ENCODE measurements around the gene PTPN23.

Gene PTPN23

DNA sequence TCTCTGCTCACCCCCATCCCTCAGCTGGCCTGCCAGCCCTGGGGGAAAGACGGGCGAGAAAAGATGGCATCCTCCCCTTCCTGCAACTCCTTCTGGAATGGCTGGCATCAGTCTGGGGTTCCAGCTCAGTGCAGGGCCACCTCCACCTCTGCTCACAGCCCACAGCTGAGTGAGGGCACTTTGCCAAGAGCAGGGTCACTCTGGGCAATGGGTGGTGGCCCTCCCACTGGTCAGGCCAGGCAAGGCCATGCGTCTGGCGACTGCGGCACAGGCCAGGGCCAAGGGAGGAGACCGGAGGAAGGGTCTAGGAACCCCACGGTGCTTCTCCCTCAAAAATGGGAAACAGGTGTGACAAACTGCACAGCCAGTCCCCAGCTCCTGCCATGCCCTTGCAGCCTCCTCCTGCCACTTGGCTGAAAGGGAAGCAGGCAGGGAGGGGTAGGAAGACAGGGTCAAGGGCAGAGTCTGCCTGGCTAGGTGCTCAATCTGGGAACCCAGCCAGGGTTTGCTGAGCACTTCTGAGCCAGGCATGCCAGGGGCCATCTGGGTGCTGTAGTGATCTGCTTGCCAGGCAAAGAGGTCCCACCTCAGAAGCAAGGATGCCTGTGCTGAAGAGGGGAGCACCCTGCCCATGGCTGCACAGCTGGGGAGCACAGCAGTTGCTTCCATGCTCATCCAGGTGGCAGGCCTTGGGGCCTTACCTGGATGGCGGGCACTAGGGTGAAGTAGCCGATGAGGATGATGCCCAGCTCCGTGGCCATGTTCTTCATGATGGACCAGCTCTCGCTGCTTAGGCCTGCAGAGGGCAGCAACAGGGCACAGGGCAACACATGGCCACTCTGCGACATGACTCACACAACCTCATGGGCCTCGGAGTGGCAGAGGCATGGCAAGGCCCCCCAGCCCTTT lies 41.2 kb downstream of the PTPN23 start:
- no peak for DNase-seq

DNA sequence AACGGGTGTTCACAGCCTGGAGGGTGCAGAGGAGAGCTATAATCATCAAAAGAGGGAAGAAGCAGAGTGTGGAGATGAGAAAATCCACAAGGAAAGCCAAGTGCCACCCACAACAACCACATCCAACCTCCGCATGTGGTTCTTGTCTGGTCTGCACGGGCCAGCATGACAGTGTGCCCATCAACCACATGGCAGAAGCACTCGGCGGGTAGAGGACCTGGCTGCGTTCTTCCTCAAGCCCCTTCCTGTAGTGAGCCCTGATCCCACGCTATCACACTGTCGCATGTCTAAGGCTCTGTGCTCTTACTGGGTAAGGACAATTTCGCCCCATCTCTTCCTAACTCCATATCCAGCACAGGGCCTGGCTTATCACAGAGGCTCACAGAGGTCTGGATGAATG lies 41.9 kb downstream of the PTPN23 start:
- no peak for DNase-seq

- DNase-seq, result no peak
These were observed 42.8 kb downstream of the PTPN23 start for GRCh38 chr3:47423548-47424145.

DNA sequence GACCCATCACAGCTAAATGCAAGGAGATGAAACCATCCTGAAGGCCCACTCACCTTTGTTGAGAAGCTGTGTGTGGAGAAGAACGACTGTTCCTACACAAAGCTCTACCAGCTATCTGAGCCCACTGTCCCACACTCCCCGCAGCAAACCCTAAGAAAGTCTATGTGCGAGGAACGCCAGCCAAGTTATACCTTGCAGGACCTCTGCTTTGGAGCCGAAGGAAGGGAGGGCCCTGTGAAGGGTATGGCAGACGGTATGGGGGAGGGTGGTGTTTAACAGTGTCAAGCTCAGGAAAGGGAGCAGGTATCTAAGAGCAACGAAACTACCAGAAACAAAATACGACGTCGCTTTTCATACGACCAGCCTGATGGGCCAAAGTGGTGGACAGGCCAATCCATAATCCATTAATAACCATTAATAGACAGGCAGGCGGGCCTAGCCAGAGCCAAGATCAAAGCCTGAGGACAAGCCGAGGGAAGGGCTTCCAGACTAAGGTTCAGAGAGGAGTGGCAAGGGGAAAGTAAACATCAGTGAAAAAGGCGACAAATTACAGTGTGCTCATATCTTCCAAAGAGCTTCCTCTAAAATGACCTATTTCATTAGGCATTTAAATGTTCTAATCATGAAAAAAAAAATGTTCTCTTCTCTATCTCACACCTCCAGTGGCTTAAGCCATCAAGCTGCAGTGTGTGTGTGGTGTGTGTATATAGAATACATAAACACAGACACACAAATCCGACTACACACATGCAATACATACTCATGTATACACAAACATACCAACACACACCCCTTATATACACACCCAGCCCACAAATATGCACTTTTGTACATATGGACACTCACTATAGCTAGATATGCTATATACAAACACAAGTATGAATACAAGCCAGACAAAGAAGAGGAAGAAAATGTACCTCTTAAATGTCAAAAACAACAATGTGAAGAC lies 43.9 kb downstream of the PTPN23 start:
- no peak for DNase-seq

DNA sequence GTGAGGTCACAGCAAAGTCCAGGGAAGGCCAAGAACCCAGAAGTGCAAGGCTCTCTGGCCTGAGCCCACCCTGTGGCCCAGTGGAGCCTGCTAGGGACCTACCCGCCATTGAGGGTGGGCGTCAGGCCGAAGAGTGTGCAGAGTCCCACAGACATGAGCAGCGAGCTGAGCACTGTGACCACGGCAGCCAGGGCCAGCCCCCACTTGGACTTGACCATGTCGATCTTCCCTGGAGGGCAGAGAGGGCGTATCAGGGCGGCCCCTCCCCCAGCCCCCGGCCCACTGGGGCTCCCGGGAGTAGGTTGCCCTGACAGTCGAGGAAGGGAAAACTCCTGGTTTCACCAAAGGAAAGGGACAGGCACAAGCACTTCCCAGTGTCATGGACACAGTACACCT lies 44.6 kb downstream of the PTPN23 start:
- no peak for DNase-seq

- no peak for DNase-seq
These were observed 45.1 kb downstream of the PTPN23 start for GRCh38 chr3:47425959-47426358.

DNA sequence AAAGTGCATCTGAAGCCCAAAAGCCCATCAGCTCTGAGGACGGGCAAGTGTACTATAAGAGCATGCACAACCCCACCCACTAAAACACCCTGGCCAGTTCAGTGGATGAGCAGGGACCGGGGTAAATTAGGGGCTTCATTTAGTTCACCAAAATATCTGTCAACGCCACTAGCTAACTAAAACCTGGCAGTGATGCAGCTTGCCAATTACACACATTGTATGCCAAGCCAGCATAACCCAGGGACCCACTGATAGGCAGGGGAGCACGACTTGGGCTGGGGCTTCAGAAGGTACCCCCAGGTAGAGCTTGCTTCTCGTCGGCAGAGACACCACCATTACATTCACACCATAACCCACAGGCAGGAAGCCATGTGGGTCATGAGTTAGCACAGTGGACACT lies 47.0 kb downstream of the PTPN23 start:
- no peak for DNase-seq

DNA sequence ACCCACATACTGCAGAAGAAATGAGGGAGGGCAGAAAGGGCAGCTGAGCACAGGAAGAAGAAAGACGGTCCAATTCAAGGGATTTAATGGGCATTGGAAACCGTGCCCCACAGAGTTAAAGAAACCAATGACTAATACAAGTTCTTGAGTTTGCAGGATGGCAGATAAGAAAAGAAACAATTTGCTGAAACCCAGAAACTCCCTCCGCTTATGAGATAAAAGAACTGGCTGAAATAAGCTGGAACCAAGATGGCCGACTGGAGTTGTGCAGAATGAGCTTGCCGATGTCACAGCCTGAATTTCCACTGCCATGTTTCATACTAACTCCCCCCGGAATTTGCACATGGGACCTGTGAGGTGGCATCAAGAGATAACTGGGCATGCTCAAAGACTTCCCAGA lies 47.8 kb downstream of the PTPN23 start:
- DNase-seq, result no peak

GRCh38 chr3:47429476-47430270 lies 48.9 kb downstream of the PTPN23 start:
- no peak for DNase-seq

DNA sequence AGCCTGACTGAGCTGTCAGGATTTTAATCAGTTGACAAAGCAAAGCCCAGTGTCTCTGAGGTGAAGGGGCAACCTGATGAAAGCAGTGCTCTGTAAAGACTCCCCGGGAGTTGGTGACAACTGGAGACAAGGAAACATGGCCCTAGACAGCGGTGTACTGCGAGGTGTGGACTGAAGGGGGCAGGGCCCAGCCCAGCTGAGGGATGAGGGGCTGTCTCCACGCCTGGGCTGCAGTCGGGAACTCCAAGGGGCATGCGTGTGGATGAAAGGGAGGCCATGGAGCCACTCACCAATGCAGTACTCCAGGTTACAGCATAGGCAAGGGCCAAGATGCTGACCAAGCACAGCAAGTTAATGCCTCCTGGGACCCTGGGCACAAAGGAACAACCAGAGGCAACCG lies 49.8 kb downstream of the PTPN23 start:
- no peak for DNase-seq

DNA sequence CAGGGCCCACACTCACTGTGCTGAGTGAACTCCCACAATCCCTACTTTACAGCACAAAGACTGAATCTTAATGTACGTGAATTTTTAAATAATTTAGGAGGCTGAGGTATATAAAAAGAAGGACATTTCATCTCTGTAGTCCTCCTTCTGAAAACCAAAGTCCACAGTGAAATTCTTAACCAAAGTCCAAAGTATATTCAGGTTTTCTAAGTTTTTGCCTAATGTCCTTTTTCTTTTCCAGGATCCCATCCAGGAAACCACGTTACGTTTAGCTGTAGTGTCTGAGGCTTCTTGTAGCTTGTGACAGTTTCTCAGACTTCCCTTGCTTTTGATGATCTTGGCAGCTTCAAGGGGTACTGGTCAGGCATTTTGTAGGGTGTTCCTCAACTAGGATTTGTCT lies 50.4 kb downstream of the PTPN23 start:
- DNase-seq, result no peak

- no peak for DNase-seq
These were observed 51.9 kb downstream of the PTPN23 start for GRCh38 chr3:47432673-47433072.

- DNase-seq, result no peak
These were observed 53.0 kb downstream of the PTPN23 start for GRCh38 chr3:47433796-47434195.

- no peak for DNase-seq
These were observed 54.0 kb downstream of the PTPN23 start for GRCh38 chr3:47434849-47435248.

DNA sequence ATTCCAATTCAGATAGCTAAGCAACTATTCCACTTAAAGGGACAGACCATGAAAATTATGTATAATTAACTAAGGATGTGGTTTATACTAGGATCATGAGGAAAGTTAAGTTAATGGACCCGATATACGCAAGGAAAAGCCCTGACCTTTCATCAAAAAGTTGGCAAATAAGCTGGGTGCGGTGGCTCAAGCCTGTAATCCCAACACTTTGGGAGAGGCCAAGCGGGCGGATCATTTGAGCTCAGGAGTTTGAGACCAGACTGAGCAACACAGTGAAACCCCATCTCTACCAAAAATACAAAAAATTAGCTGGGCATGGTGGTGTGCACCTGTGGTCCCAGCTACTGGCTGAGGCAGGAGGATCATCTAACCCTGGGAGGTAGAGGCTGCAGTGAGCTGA lies 55.4 kb downstream of the PTPN23 start:
- DNase-seq, result no peak

GRCh38 chr3:47440131-47440530 lies 59.3 kb downstream of the PTPN23 start:
- no peak for DNase-seq

DNA sequence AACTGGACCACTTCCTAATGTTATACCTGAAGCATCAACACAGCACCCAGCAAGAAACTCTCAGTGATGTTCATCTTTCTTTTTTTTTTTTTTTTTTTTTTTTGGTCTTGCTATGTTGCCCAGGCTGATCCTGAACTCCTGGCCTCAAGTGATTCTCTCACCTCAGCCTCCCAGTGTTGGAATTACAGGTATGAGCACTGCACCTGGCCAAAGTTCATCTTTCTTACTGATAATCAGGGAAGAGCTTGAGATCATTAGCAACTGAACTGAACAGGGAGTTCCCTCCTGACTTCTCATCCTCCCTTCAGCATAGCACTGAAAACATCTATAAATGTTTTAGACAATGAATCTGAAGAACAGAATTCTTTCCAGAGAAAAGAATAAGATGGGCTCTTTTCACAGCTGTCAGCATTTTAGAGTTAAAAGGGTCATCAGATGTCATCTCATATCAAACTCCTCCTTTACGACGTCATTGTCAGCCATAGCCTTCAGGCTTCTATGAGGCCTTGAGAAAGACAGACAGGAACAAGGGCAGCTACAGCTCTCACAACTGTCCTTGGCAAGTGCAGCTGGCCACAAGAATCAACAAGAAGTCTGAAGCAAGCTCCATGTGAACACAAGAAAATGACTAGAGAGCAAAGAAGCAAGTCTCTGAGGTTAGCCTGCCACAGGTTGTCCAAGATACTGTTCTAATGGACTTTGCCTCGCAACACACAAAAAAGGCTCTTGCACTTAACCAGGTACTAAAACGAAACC lies 61.2 kb downstream of the PTPN23 start:
- no peak for DNase-seq

DNA sequence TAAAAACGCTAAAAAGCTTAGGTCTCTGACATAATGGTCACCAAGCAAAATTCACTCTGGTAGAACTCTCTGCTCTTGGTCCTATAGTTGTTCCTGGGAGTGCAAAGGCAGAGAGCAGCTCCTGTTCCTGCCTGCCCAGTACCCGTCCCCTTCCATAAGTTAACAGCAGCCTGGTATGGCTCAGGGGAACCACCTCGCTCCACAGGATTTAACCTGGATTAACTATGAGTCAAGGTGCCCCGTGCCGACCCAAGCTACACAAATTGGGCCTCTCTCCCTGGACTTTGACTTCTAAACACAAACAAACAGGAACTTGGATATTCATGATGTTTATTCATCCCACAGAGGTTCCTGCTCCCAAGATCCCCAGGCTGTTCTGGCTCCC lies 62.8 kb downstream of the PTPN23 start:
- DNase-seq, result no peak

DNA sequence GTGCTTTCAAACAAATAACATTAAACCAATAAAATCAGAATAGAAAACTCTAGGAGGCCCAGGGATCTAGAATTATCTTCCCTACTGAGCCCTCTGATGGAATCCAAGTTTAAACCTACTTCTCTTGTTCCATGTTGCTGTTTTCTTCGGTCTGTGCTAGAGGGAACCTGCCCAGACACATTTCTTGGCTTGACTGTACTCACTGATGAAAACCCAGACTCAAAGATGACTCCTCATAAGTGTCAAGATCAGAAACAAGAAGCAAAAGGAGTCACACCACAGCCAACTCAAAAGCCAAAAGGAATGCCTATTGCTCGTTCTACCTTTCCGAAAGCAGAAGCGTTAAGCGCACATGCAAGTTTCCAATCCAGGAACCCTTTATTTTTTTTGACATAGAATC lies 63.3 kb downstream of the PTPN23 start:
- DNase-seq, result no peak

- DNase-seq, result no peak
These were observed 71.8 kb downstream of the PTPN23 start for GRCh38 chr3:47452453-47453215.
